NOMO-1 (cell line): Measurements from ENCODE around the gene MACROD2.

ENCODE experiments used
- DNase-seq, 2 experiments: peaks; one replicate each; lab custom pipeline; 2025; ENCODE audit not compliant: unreplicated experiment in 2 of 2; lab: John Stamatoyannopoulos, UW

MACROD2 gene

GRCh38 chr20:14319704-14320103 lies 324.4 kb downstream of the MACROD2 start:
- no peak for DNase-seq

- DNase-seq, result no peak
These were observed 336.3 kb downstream of the MACROD2 start for GRCh38 chr20:14331646-14332045.

GRCh38 chr20:14332866-14333265 lies 337.6 kb downstream of the MACROD2 start:
- DNase-seq, result no peak

- no peak for DNase-seq
These were observed 338.4 kb downstream of the MACROD2 start for GRCh38 chr20:14333721-14334120.

- DNase-seq, result no peak
These were observed 339.1 kb downstream of the MACROD2 start for GRCh38 chr20:14334306-14334930.

- no peak for DNase-seq
These were observed 339.7 kb downstream of the MACROD2 start for GRCh38 chr20:14335052-14335451.

GRCh38 chr20:14336686-14337085 lies 341.4 kb downstream of the MACROD2 start:
- DNase-seq, result no peak

- DNase-seq, result peak; percentile 83 to 84
These were observed 342.3 kb downstream of the MACROD2 start, which contains the start of gene FLRT3 for GRCh38 chr20:14337400-14338171. Gene FLRT3, minus strand, starts transcription at chr20:14337612. Its CDS starts 10,106 bp downstream, at chr20:14327506.

GRCh38 chr20:14341801-14342200 lies 346.5 kb downstream of the MACROD2 start:
- DNase-seq, result no peak

- DNase-seq, result no peak
These were observed 347.6 kb downstream of the MACROD2 start for GRCh38 chr20:14342918-14343317.

GRCh38 chr20:14343491-14344065 lies 348.3 kb downstream of the MACROD2 start:
- DNase-seq, result no peak

GRCh38 chr20:14344746-14345145 lies 349.4 kb downstream of the MACROD2 start:
- DNase-seq, result no peak

- no peak for DNase-seq
These were observed 360.5 kb downstream of the MACROD2 start for GRCh38 chr20:14355791-14356190.

- DNase-seq, result no peak
These were observed 365.1 kb downstream of the MACROD2 start for GRCh38 chr20:14360416-14360815.

- no peak for DNase-seq
These were observed 366.4 kb downstream of the MACROD2 start for GRCh38 chr20:14361509-14362345.

- no peak for DNase-seq
These were observed 378.9 kb downstream of the MACROD2 start for GRCh38 chr20:14374196-14374595.

GRCh38 chr20:14375416-14375985 lies 380.2 kb downstream of the MACROD2 start:
- DNase-seq, result no peak

GRCh38 chr20:14378326-14378725 lies 383.0 kb downstream of the MACROD2 start:
- DNase-seq, result no peak

GRCh38 chr20:14383335-14383734 lies 388.0 kb downstream of the MACROD2 start:
- DNase-seq, result no peak

- no peak for DNase-seq
These were observed 389.3 kb downstream of the MACROD2 start for GRCh38 chr20:14384416-14385175.
